H7 (cell line): ENCODE results near the gene KIAA1217. TPM values are rescaled to one million over a fixed set of nuclear protein-coding genes. Genes with fewer than 3 reads are reported as not detected.

Source experiments
- DNase-seq: peaks from one replicate; pipeline ENCODE4 v3.0.0; 2012
- H3K27me3 ChIP-seq: 2 replicates; pipeline ENCODE4 v1.6.0; 2011; ENCODE audit warnings: mild to moderate bottlenecking, low read length; ENCODE audit not compliant: control insufficient read depth, insufficient read depth
- H3K36me3 ChIP-seq: replicated peaks from 2 replicates; pipeline ENCODE4 v1.5.1; 2011; ENCODE audit warnings: low read length; ENCODE audit not compliant: control insufficient read depth, insufficient read depth
- H3K4me3 ChIP-seq: 2 replicates; pipeline ENCODE4 v1.5.1; 2011; ENCODE audit warnings: low read depth, mild to moderate bottlenecking, control low read depth, low read length, moderate library complexity; ENCODE audit not compliant: insufficient read depth
- total RNA-seq: library from RNA; depleted of rRNA; stranded (reverse); fragments of >200 nt; shearing (Covaris generic); gene quantifications from 2 replicates; pipeline ENCODE4 v1.2.3, GENCODE V29; 2014

Gene KIAA1217
- total RNA-seq, 1 experiment from 2014 or later = 3.0 TPM

GRCh38 chr10:24414597-24414996 lies 205.7 kb downstream of the KIAA1217 start:
- Histone ChIP-seq H3K27me3 (no peaks in the 10 kb centered on the region), H3K4me3 (no peak overlapping the region), H3K36me3 (no peaks in the 10 kb centered on the region)
- no peak for DNase-seq

GRCh38 chr10:24415455-24416125 lies 206.7 kb downstream of the KIAA1217 start:
- H3K27me3 ChIP-seq = no peaks in the 10 kb centered on the region
- no peak overlapping the region for H3K4me3 ChIP-seq
- no peaks in the 10 kb centered on the region for H3K36me3 ChIP-seq
- DNase-seq = no peak

- H3K4me3 ChIP-seq = no peak overlapping the region
- no peak for DNase-seq
- no peaks in the 10 kb centered on the region for H3K36me3 ChIP-seq
Observed at GRCh38 chr10:24416248-24416647, 207.3 kb downstream of the KIAA1217 start.

GRCh38 chr10:24417053-24417452 lies 208.1 kb downstream of the KIAA1217 start:
- Histone ChIP-seq H3K27me3 (no peaks in the 10 kb centered on the region), H3K36me3 (no peaks in the 10 kb centered on the region), H3K4me3 (no peak overlapping the region)
- DNase-seq = no peak

More at GRCh38 chr10:24416248-24416647, 207.3 kb downstream of the KIAA1217 start:
- no peaks in the 10 kb centered on the region for H3K27me3 ChIP-seq

- no peaks in the 10 kb centered on the region for H3K36me3 ChIP-seq
- no peaks in the 10 kb centered on the region for H3K27me3 ChIP-seq
- no peak for DNase-seq
- no peak overlapping the region for H3K4me3 ChIP-seq
Observed at GRCh38 chr10:24418532-24418931, 209.6 kb downstream of the KIAA1217 start.

GRCh38 chr10:24419066-24419465 lies 210.1 kb downstream of the KIAA1217 start:
- no peak for DNase-seq
- Histone ChIP-seq H3K27me3 (no peaks in the 10 kb centered on the region), H3K4me3 (no peak overlapping the region), H3K36me3 (no peaks in the 10 kb centered on the region)

- Histone ChIP-seq H3K4me3 (no peak overlapping the region), H3K36me3 (no peaks in the 10 kb centered on the region), H3K27me3 (no peaks in the 10 kb centered on the region)
- DNase-seq = no peak
Observed at GRCh38 chr10:24425151-24425550, 216.2 kb downstream of the KIAA1217 start.

- Histone ChIP-seq H3K36me3 (no peaks in the 10 kb centered on the region), H3K4me3 (no peak overlapping the region), H3K27me3 (no peaks in the 10 kb centered on the region)
- no peak for DNase-seq
Observed at GRCh38 chr10:24427678-24428409, 218.9 kb downstream of the KIAA1217 start.

GRCh38 chr10:24428410-24428782 lies 219.5 kb downstream of the KIAA1217 start:
- Histone ChIP-seq H3K36me3 (no peaks in the 10 kb centered on the region), H3K4me3 (no peak overlapping the region), H3K27me3 (no peaks in the 10 kb centered on the region)
- DNase-seq = no peak

GRCh38 chr10:24430591-24430990 lies 221.7 kb downstream of the KIAA1217 start:
- Histone ChIP-seq H3K4me3 (no peak overlapping the region), H3K27me3 (no peaks in the 10 kb centered on the region), H3K36me3 (no peaks in the 10 kb centered on the region)
- DNase-seq = no peak

GRCh38 chr10:24432478-24433416 lies 223.8 kb downstream of the KIAA1217 start:
- Histone ChIP-seq H3K4me3 (no peak overlapping the region), H3K36me3 (no peaks in the 10 kb centered on the region), H3K27me3 (no peaks in the 10 kb centered on the region)
- DNase-seq = no peak

GRCh38 chr10:24433705-24434104 lies 224.8 kb downstream of the KIAA1217 start:
- Histone ChIP-seq H3K36me3 (no peaks in the 10 kb centered on the region), H3K4me3 (no peak overlapping the region), H3K27me3 (no peaks in the 10 kb centered on the region)
- DNase-seq = no peak

GRCh38 chr10:24434961-24435360 lies 226.0 kb downstream of the KIAA1217 start:
- Histone ChIP-seq H3K4me3 (no peak overlapping the region), H3K36me3 (no peaks in the 10 kb centered on the region), H3K27me3 (no peaks in the 10 kb centered on the region)
- DNase-seq = no peak

- Histone ChIP-seq H3K4me3 (no peak overlapping the region), H3K27me3 (no peaks in the 10 kb centered on the region), H3K36me3 (no peaks in the 10 kb centered on the region)
- no peak for DNase-seq
Observed at GRCh38 chr10:24435374-24435773, 226.4 kb downstream of the KIAA1217 start.
